Measurements from ENCODE around the gene PRR7.
"Not testable (repeated sequence)": the region's sequence is repeated elsewhere in the genome, so short reads cannot be mapped to it uniquely, and the experiment has no call there.

Gene PRR7

DNA sequence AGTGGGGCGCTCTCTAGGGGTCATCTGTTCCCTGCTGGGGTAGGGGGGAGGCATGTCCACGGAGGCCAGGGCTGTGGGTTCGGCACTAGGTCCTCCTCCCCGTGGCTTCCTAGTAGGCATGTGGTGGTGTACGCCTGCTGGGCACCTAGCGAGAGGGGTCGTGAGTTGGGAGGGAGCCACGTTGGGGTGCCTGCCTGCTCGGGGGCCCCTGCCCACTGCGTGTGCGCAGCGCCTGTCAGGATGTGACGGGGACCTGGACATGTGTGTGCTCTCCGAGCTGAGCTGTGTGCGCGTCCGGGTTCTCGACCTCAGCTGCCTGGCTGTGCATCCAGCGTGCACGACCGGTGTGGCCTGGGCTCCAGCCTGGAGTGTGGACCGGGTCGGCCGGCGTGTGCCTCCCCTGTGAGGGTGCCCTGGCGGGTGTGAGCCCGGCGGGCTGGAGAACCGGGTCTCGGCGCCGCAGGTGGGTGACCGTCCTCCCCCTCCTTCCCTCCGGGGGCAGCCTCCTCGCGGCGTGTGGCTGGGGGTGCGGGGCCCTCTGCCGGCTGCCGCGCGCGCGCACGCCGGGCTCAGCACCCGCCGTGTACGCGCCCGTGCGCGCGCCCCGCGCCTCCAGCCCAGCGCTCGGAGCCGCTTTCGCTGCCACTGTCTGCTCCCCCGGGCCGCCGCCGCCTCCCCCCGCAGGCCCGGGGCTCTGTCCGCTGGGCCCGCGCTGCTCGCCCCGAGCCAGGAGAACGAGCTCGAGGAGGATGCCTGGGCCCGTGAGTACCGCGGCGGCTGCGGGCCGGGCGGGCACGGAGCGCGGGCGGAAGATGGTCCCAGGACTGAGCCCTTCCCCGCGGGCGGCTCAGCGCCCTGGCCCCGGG, at the start of gene PRR7:
TSS of gene PRR7 (plus strand) at position 615 of the 866 bp plus-strand sequence. CDS start 8,254 bp downstream, outside the sequence.
- DNase-seq (ENCODE audit: low read depth) = peak; percentile 48

DNA sequence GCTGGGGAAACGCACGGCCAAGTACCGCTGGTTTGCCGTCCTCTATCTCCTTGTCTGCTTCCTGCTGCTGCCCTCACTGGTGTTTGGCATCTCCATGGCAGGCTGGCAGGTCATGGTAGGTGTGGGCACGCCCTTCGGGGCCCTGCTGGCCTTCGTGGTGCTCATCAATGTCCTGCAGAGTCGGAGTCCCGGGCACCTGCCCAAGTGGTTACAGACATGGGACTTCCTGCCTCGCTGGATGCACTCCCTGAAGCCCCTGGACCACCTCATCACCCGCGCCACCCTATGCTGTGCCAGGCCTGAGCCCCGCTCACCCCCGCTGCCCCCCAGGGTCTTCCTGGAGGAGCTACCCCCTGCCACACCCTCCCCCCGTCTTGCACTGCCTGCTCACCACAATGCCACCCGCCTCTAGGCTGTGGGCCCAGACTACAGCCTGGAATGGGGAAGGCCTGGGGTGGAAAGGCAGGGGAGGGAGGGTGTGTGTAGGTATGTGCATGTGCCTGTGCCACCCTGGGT, 48.7 kb upstream of the PRR7 start:
- no peak for DNase-seq (ENCODE audit: low read depth)

DNA sequence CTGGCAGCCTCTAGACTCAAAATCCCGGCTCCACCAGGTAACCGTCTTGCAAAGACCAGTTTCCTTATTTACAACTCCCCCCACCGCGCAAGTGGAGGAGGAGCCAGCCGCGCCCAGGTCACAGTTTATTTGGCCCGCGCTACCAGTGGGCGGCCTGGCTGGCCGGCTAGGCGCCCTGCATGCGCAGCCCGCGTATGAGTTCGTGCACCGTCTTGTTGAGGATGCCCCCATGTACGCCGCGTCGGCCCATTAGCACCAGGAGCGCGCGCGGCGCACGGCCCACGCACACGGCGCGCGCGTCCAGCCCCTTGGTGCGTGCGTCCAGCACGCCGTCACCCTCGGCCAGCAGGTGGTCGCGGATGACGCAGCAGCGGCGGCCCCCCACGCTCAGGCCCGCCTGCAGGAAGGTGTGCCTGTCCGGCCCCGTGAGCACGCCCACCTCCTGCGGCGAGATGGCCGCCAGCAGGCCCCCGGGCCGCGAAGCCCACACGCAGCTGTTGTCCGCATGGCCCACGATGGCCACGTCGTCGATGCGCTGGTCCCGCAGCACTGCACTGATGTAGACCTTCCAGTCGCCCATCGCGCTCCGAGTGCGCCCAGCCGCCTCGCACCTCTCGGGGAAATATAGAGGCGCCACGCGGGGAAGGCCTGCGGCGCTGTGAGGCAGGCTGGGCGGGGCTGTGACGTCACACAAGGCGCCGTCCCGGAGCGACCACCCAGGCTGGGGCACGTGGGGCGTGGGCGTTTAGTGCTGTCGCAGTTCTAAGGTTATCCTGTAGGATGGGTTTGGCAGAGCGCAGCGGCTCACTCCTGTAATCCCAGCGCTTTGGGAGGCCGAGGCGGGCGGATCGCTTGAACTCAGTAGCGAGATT, 46.4 kb upstream of the PRR7 start, which contains the start of gene PFN3:
TSS of gene PFN3 (minus strand) at position 665 of the 872 bp plus-strand sequence. CDS start at position 580, 85 bp downstream.
- DNase-seq (ENCODE audit: low read depth) = no peak

- no peak for DNase-seq (ENCODE audit: low read depth)
These were observed 44.2 kb upstream of the PRR7 start for GRCh38 chr5:177402271-177403043.

DNA sequence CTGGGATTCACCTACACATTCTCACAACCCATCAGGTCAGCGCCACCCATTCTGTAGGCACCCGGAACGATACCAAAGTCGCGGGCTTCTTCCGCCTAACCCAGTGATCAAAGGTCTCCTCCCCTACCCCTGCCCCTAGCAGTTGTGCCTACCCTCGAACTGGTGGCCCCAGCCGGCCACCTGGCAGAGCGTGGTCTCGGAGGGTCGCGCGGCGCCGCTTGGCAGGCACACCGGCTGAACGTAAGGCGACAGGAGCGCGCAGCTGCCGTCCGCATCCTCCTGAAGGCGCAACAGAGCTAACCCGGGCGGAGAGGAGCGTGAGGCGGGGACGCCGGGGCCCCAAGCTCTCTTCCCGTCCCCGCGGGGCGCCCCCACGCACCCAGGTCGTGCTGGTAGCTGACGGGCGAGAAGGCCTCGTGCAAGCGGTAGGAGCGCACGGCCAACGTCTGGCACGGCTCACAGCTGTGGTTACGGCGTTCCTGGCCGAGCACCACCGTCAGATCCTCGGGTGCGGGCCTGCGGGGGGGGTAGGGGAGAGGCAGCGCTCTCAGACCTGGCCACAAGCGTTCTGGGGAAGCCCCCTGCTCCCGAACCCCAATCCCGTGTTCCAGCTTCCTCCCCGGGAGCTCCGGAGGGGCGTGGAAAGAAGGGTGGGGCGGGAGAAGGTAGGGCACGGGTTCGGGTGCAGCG, 43.4 kb upstream of the PRR7 start:
- DNase-seq (ENCODE audit: low read depth) = no peak

- DNase-seq (ENCODE audit: low read depth) = peak; percentile 63
These were observed 42.6 kb upstream of the PRR7 start for GRCh38 chr5:177403792-177404640.

DNA sequence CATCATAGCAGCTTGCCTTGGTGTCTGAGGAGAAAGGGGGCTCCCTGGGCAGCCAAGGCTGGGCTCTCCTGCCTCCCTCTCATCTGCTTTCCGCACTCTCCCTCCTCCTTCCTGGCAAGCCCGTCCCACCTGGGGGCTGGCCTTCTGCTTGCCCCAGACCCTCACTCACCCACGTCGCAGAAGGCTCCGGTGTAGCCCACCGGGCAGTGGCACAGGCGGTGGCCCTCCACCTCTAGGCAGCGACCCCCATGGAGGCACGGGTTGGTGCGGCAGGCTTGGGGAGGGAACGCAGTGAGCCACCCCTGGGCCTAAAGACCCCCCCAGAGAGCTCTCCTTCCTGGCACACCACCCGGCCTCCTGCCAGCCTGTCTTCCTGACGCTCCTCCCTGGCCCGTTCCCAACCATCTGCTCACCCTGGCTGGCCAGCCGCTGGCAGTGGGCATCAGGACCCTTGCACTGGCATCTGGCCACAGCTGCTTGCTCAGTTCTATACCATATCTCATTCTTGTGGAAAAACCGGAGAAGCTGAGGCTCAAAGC, 41.9 kb upstream of the PRR7 start:
- DNase-seq (ENCODE audit: low read depth) = no peak

DNA sequence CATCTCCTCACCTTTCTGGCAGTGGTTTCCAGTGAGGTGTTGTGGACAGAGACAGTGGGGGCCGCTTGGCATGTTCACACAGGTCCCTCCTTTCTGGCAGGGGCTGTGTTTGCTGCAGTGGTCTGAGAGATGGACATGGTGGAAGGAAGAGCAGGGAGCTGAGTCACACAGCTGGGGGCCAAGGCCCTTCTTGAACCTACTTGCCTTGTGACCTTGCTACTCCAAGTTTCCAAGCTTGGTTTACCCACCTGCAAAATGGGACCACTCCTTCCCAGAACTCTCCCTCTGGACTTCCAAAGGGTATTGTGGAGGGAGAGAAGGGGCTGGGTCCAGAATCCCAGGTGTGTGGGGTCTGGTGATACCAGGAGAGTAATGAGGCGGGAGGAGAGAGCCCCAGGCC, 41.3 kb upstream of the PRR7 start:
- no peak for DNase-seq (ENCODE audit: low read depth)

DNA sequence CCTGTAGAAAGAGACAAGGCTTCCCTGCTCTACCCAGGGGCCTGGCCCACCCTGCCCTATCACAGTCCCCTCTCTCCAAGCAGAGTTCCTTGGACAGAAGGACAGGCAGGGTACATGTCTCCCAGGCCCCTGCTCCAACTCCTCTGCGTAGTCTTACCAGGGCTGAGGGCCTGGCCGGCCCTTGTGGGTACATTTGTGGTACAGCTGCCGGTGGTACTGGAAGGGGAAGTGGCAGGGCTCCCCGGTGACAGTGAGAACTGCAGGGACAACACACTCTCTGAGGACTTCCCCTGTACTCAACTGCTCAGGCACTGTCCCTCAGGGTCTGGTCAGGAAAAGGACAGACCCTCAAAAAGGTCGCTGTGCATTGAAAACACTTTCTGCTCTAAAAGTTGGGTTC, 40.8 kb upstream of the PRR7 start:
- no peak for DNase-seq (ENCODE audit: low read depth)

DNA sequence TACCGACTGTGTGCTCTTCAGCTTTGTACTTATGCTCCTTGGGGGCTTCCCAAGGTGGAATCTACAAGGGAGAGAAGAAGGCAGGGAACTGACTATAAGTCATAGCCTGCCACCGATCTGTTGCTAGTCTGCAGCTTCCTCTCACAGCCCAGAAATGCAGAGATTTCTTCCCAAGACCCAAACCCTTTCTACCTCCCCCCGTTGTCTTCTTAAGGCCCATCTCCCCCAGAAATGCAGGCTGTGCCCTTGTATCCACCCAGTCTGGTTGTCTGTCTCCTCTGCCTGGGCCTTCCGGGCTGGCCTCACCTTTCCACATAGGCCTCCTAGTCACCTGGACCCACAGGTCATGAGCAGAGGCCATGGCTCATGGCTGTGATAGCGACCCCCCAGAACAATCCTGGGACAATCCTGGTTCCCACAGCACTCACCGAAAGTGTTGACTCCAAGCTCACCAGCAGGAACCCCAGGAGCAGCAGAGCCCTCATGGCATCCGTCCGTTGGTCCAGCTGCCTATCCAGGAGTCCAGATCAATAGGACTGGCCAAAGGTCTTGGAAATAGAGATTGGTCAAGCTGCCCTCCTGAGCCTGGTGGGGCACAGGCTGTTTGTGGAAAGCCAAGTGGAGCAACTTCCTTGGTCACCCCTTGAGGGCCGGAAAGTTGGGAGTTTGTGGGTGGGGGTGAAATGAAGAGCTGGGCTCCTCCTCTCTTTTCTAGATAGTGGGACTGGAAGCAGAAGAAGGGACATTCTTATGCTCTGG, 37.4 kb upstream of the PRR7 start, which contains the start of gene F12:
TSS of gene F12 (minus strand) at position 522 of the 759 bp plus-strand sequence. CDS start at position 485, 37 bp downstream.
- DNase-seq (ENCODE audit: low read depth) = no peak

- DNase-seq (ENCODE audit: low read depth) = no peak
These were observed 36.0 kb upstream of the PRR7 start for GRCh38 chr5:177410575-177410974.

- DNase-seq (ENCODE audit: low read depth) = no peak
These were observed 33.9 kb upstream of the PRR7 start for GRCh38 chr5:177412603-177413233.

DNA sequence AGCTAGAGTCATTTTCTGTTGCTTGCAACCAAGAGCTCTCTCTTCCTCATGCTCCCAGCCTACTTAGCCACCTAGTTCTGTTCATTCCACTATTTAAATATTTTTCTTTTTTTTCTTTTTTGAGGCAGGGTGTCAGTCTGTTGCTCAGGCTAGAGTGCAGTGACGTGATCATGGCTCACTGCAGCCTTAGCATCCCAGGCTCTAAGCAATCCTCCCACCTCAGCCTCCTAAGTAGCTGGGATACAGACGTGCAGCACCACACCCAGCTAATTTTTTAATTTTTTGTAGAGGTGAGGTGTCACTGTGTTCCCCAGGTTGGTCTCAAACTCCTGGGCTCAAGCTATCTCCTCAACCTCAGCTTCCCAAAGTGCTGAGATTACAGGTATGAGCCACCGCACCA, 32.1 kb upstream of the PRR7 start:
- DNase-seq (ENCODE audit: low read depth) = no peak

DNA sequence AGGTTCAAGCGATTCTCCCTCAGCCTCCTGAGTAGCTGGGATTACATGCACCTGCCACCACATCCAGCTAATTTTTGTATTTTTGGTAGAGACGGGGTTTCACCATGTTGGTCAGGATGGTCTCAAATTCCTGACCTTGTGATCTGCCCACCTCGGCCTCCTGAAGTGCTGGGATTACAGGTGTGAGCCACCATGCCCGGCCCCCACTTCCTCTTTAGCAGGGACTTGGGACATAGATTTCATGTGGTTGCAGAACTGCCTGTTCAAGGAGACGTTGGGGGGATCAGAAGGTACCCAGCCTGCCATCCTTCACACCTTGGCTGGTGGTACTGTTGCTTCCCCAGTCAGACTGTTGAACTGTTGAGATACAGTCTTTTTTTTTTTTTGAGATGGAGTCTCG, 29.5 kb upstream of the PRR7 start:
- DNase-seq (ENCODE audit: low read depth) = not testable (repeated sequence)

GRCh38 chr5:177419046-177419445, 27.6 kb upstream of the PRR7 start:
- DNase-seq (ENCODE audit: low read depth) = no peak

- DNase-seq (ENCODE audit: low read depth) = not testable (repeated sequence)
These were observed 26.1 kb upstream of the PRR7 start for GRCh38 chr5:177420472-177420871.

- DNase-seq (ENCODE audit: low read depth) = no peak
These were observed 25.4 kb upstream of the PRR7 start for GRCh38 chr5:177421062-177421798.

DNA sequence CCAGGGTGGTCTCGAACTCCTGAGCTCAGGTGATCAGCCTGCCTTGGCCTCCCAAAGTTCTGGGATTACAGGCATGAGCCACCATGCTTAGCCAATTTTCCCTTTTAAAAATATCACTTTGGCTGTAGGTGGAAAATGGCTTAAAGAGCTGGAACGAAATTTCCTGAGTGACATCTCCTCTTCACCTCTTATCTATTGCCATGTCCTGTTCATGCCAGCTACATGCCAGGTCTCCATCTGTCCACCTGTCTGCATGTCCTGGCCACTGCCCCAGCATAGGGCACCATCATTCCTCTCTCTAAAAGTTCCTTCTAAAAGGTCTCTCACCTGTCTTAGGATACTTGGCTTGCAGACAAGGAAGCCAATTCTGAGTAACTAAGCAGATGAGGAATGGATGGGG, 22.9 kb upstream of the PRR7 start:
- DNase-seq (ENCODE audit: low read depth) = no peak
